IPS DF 19.7 (cell line): ENCODE results near the gene ASCL5.

Source experiments
- DNase-seq: peaks from one replicate; pipeline ENCODE4 v3.0.0-alpha.2; 2013; ENCODE audit warnings: low read depth, low spot score

Gene ASCL5

DNA sequence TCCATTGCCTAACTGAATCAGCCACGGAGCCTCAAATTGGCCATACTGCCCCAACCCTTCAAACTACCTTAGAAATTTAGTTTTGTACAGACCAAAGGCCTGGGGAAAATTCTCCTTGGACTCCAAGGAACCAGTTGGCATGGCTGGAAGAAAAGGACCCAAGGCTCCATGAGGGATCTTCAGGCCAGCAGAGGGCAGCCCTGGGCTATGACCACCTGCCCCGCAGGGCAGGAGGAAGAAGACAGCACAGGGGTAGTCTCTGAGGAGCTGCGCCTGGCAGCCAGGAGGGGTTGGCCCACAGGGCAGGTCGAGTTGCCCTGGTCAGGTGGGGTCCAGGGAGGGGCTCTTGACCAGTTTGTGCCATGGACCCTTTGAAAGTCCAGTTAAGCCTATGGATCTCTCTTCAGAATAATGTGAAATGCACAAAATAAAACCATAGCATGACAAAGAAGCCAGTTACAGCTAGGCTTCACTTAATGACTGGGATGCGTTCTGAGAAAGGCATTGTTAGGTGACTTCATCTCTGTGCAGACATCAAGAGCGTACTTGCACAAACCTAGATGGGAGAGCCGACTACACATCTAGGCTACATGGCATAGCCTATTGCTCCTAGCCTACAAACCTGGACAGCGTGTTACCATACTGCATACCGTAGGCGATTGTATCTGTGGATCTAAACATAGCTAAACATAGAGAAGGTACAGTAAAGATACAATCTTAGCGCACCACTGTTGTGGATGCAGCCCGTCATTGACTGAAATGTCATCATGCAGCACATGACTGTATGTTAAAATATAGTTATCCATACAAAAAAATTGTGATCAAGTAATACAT, 40.9 kb downstream of the ASCL5 start:
- no peak for DNase-seq

DNA sequence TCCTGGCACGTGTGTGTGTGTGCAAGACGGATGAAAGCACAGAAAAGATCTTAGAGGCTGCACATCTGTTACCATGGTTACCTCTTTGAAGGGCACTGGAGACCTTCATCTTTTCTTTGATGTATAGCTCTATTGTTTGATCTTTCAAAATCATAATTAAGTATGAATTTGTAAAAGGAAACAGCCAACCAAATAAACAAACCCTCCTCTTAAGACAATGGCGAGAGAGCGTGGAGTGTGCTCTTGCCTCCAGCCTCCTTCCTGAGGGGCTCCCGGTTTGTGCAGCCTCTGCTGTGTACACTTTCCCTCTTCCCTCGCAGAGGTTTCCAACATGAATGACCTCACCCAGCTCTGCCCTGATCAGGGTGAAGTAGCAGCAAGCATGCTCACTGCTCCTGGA, 42.7 kb downstream of the ASCL5 start:
- no peak for DNase-seq

DNA sequence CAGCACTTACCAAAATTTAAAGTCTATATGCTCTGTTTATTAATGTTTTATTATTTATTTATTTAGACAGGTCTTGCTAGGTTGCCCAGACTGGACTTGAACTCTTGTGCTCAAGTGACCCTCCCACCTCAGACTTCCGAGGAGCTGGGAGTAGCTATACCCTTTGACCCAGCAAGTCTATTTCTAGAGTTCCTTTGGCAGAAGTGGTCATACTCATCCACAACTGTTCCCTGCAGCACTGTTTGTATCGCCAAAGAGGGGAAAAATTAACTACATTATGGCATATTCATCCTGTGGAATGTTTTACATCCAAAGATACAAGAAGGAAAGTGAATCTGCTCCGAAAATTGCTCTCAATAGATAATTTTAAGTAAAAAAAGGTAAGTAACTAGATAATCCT, 43.2 kb downstream of the ASCL5 start:
- DNase-seq: no peak

DNA sequence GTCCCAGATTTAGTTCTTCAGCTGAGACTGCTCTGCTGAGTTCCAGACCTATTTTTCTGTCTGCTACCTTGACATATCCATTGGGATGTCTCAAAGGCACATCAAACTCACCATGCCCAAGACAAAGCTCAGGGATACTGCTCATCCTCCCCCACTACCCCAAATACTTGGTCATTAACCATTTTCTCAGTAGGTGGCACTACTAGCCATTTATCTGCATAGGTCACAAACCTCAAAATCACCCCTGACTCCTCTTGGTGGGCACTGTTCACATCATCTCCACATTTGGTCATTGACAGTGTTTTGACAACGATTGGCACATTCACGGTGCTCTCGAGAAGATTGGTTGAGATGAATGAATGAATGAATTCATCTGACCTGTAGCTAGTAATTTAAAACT, 46.8 kb downstream of the ASCL5 start:
- DNase-seq: no peak

DNA sequence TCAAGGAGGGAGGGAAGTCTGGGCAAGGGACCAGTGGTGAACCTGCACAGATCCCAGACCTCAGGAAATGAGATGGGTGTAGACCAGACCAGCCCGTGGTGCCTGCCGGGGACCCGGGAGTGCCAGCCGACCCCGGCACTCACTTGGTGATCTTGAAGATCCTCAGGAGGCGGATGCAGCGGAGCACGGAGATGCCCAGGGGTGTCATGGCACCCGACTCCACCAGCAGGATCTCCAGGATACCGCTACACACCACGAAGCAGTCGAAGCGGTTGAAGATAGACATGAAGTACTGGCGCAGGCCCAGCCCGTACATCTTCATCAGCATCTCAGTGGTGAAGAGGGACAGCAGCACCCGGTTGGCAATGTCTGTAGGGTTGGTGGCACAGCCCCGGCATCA, 49.2 kb downstream of the ASCL5 start:
- no peak for DNase-seq

DNA sequence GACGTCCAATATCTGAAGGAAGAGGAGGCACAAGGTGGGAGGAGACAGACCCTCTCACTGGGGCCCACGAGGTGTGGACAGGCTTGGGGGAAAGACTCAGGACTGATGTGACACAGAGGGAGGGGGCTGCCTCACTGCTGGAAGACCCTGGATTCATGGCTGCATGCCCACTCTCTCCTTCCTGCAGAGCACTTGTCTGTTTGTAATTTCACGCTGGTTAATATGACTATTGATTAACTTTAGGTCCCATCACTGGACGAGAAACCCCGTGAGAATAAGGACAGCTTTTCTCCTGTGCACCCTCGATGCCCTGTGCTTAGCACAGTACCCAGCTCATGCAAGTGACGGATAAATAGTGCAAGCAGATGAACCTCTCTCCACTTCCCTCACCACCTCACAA, 49.9 kb downstream of the ASCL5 start:
- no peak for DNase-seq

DNA sequence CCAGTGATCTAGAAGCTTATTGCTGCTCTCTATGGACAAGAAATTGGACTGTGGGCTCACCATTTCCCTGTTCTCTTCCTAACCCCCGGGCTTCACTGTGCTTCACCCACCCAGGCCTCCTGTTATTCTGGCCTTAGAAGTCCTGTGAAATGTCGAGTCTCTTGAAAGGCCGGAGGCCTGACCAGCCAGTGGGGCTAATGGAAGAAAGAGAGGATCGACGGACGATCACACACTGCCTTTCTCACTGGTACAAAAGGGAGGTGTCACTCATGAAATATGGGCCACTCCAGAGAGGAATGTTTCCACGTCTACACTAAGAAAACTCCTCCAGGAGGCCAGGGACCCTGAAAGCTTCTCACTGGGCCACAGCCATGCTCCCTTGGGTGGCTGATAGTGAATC, 50.9 kb downstream of the ASCL5 start:
- DNase-seq: no peak

DNA sequence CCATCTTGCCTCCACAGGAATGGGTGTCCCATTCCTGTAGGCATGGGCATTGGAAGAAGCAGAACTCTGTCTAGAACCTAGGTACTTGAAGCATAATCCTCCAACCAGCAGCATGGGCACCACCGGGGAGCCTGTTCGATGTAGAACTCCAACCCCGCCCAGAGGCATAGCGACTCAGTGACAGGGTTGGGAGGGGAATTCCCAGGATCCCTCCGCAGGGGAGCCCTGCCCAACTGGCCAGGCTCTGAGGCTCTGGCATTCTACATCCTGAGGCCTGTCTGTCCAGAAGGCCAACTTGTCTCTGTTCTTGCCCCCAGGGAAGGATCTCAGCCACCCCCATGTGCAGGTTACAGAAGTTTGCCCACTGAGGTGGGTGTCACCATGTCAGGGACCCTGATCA, 53.0 kb downstream of the ASCL5 start:
- DNase-seq: no peak

DNA sequence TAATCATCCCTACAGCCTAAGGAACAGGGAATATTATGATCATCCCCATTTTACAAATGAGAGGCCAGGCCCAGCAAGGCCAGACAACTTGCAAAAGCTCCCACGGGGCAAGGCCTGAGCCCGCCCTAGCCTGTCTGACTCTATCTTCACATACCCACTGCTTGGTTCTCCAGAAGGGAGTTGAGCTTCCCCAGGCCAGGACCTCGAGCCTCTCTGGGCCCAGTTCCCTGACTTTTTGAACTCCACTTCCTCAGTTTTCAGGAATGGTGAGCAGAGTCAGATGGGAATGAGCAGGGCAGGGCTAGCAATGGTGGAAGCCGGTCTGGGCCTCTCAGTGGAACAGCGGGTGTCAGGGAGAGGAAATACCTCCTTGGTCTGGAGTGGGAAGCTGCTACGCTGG, 54.1 kb downstream of the ASCL5 start:
- no peak for DNase-seq

DNA sequence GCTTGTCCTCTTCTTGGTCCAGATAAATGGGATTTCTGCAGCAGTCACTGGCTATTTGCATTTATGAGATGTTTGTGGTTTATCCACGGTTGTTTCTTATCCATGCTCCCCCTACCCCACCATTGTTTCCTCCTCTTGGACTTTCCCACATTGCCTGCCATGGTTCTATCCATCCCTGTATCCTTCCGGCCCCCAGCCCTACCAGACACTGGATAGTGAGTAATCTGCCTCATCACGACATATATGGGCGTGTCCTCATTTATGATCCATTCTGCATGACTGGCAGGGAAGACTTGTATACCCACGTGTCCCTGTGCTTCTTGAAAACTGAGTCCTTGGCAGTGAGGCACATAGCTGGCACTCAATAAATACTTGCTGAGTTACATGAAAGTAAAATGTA, 54.8 kb downstream of the ASCL5 start:
- DNase-seq: no peak

DNA sequence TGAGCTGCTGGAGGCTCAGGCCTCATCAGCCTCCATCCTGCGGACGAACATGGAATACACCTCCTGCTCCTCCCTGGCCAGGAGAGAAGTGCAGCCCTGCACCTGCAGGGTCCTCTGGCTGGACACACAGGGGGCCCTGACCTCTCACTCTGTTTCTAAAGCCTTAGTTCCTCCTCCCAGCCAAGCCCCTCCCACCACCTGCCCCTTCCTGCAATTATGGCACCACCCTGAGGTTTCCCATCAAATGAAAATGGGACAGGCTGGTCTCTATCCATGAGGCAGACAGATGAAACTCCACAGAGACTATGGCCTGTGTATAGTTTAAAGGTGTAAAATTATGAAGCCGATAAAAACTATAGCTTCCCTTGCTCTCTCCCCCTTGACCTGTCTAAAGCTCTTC, 57.3 kb downstream of the ASCL5 start:
- DNase-seq: no peak

DNA sequence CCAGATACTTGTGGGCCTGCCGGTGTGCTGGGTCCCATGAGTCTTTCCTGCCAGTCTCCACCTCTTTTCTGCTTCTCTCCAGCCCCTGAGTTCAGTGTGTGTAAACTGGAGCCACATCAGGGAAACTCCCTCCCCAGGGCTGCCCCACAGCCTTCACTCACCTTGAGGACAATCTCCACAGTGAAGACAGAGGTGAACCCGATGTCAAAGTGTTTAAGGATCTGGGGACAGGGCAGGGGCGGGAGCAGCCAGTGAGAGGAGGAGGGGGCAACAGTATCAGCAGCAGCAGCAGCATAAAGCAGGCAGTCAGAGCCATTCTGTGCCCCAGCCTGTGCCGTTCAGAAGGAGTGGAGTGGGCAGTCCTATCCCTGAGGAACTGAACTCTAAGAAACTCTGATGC, 58.0 kb downstream of the ASCL5 start:
- no peak for DNase-seq

DNA sequence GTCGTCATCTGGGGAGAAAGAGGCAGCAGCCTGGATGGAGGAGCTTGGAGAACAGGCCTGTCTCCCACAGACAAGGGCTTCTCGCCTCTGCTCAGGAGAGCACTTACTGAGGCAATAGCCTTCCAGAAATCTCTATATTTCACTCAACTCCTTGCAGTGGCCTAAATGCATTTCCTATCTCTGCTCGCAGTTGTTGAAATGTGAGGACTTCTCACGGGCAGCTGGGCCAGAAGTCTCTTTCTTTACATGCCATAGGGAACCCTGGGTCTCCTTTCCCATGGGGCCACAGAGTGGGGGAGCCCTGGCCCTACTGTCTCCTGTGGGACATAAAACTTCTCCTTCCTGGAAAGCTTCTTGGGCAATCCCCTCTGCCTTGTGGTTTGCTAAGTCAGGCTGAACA, 60.0 kb downstream of the ASCL5 start:
- DNase-seq: no peak

DNA sequence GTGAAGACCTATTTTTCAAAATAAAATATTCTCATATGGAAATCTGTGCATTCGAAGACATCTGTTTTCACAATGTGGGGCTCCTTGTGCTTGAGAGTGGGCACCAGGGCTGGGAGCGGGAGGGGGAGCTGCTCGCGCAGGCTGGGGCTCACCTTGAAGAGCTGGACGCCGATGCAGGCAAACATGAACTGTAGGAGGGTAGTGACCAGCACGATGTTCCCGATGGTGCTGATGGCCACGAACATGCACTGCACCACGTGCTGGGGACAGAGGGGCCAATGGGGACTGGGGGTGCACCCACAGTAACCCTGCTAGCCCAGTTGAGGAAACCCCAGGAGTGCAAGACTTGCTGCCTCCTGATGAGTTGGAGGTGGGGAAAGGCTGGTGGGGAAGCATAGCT, 61.3 kb downstream of the ASCL5 start:
- no peak for DNase-seq

DNA sequence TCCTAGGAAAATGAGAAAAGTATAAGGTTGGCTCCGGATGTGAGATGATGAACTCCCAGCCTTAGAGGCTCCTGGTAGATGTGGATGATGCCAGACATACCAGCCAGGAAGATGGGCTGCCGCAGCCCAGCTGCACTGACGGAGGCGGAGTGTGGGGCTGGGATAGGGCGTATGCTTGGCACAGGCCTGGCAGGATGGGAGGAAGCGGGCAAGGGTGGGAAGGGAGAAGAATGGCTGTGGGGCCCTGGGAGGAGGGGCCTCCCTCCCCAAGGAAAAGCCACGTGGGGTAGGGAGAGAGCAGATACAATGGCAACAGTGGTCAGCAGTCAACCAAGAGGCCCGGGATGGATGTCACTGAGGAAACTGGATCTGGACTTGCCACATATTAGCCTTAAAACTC, 62.2 kb downstream of the ASCL5 start:
- DNase-seq: no peak
